Measurements from ENCODE around the gene SAC3D1.

SAC3D1 gene

GRCh38 chr11:65072631-65072966 is 31.6 kb downstream of the SAC3D1 start:
- H3K27me3 ChIP-seq (ENCODE audit: control insufficient read depth in 1 of 2, insufficient read depth in 2 of 2, low read length in 2 of 2), result no peaks in the 10 kb centered on the region
- no peak overlapping the region for H3K27ac ChIP-seq (ENCODE audit: low read length)
- H3K9ac ChIP-seq (ENCODE audit: low read length in 2 of 2), result no peak overlapping the region
- H3K4me3 ChIP-seq (ENCODE audit: low read length in 2 of 2), result no peak overlapping the region
- H3K4me1 ChIP-seq (ENCODE audit: control insufficient read depth, insufficient read depth, low read length), result no peaks in the 10 kb centered on the region
- no peaks in the 10 kb centered on the region for H3K9me3 ChIP-seq (ENCODE audit: control insufficient read depth in 2 of 2, low read length in 2 of 2)
- no peaks in the 10 kb centered on the region for H3K36me3 ChIP-seq (ENCODE audit: control insufficient read depth in 2 of 2, insufficient read depth in 2 of 2, low read length in 2 of 2)

DNA sequence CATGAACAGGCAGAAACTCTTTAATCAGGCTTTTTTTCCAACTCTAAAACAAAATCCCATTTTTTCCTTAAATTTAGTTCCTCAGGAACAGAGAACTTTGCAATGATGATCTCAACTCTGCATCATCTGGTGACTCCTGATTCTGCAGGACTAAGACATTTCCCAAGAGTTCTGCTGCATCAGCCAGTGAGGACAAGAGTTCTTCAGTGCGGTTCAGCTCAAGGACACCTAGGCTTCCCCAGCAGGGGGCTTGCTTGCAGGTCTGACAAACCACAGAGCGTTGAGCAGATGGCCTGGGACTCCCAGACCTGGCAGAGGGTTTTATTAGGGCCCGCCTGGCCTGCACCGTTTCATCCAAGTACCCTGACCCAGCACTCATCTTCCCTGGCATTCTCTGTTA is 36.4 kb downstream of the SAC3D1 start:
- H3K4me1 ChIP-seq (ENCODE audit: control insufficient read depth, insufficient read depth, low read length), result no peaks in the 10 kb centered on the region
- no peaks in the 10 kb centered on the region for H3K9me3 ChIP-seq (ENCODE audit: control insufficient read depth in 2 of 2, low read length in 2 of 2)
- no peaks in the 10 kb centered on the region for H3K36me3 ChIP-seq (ENCODE audit: control insufficient read depth in 2 of 2, insufficient read depth in 2 of 2, low read length in 2 of 2)
- no peaks in the 10 kb centered on the region for H3K27me3 ChIP-seq (ENCODE audit: control insufficient read depth in 1 of 2, insufficient read depth in 2 of 2, low read length in 2 of 2)
- no peak overlapping the region for H3K27ac ChIP-seq (ENCODE audit: low read length)
- H3K9ac ChIP-seq (ENCODE audit: low read length in 2 of 2), result no peak overlapping the region
- no peak overlapping the region for H3K4me3 ChIP-seq (ENCODE audit: low read length in 2 of 2)

- no peak overlapping the region for H3K9ac ChIP-seq (ENCODE audit: low read length in 2 of 2)
- no peaks in the 10 kb centered on the region for H3K9me3 ChIP-seq (ENCODE audit: control insufficient read depth in 2 of 2, low read length in 2 of 2)
- H3K27me3 ChIP-seq (ENCODE audit: control insufficient read depth in 1 of 2, insufficient read depth in 2 of 2, low read length in 2 of 2), result no peaks in the 10 kb centered on the region
- no peak overlapping the region for H3K27ac ChIP-seq (ENCODE audit: low read length)
- H3K4me3 ChIP-seq (ENCODE audit: low read length in 2 of 2), result no peak overlapping the region
- H3K36me3 ChIP-seq (ENCODE audit: control insufficient read depth in 2 of 2, insufficient read depth in 2 of 2, low read length in 2 of 2), result no peaks in the 10 kb centered on the region
- peaks cover under 1% of the 10 kb centered on the region for H3K4me1 ChIP-seq (ENCODE audit: control insufficient read depth, insufficient read depth, low read length)
Measured at GRCh38 chr11:65078151-65078550, 37.1 kb downstream of the SAC3D1 start.

GRCh38 chr11:65078786-65079342 is 37.9 kb downstream of the SAC3D1 start:
- Histone ChIP-seq H3K27ac (ENCODE audit: low read length) (no peak overlapping the region), H3K36me3 (ENCODE audit: control insufficient read depth in 2 of 2, insufficient read depth in 2 of 2, low read length in 2 of 2) (no peaks in the 10 kb centered on the region), H3K4me3 (ENCODE audit: low read length in 2 of 2) (no peak overlapping the region), H3K9me3 (ENCODE audit: control insufficient read depth in 2 of 2, low read length in 2 of 2) (no peaks in the 10 kb centered on the region), H3K4me1 (ENCODE audit: control insufficient read depth, insufficient read depth, low read length) (peaks cover 8% of the 10 kb centered on the region), H3K27me3 (ENCODE audit: control insufficient read depth in 1 of 2, insufficient read depth in 2 of 2, low read length in 2 of 2) (no peaks in the 10 kb centered on the region), H3K9ac (ENCODE audit: low read length in 2 of 2) (no peak overlapping the region)

- Histone ChIP-seq H3K9me3 (ENCODE audit: control insufficient read depth in 2 of 2, low read length in 2 of 2) (no peaks in the 10 kb centered on the region), H3K27ac (ENCODE audit: low read length) (peak overlapping the region; percentile 80), H3K4me3 (ENCODE audit: low read length in 2 of 2) (peak overlapping the region; percentile 67 to 85), H3K27me3 (ENCODE audit: control insufficient read depth in 1 of 2, insufficient read depth in 2 of 2, low read length in 2 of 2) (no peaks in the 10 kb centered on the region), H3K36me3 (ENCODE audit: control insufficient read depth in 2 of 2, insufficient read depth in 2 of 2, low read length in 2 of 2) (peaks cover 19 to 26% of the 10 kb centered on the region in 2 donors), H3K4me1 (ENCODE audit: control insufficient read depth, insufficient read depth, low read length) (peaks cover 21% of the 10 kb centered on the region), H3K9ac (ENCODE audit: low read length in 2 of 2) (peak overlapping the region in 1 of 2 donors; percentile 77)
Measured at GRCh38 chr11:65083134-65083833, 42.3 kb downstream of the SAC3D1 start.

- Histone ChIP-seq H3K4me1 (ENCODE audit: control insufficient read depth, insufficient read depth, low read length) (peaks cover 21% of the 10 kb centered on the region), H3K36me3 (ENCODE audit: control insufficient read depth in 2 of 2, insufficient read depth in 2 of 2, low read length in 2 of 2) (peaks cover 27 to 32% of the 10 kb centered on the region in 2 donors), H3K9me3 (ENCODE audit: control insufficient read depth in 2 of 2, low read length in 2 of 2) (no peaks in the 10 kb centered on the region), H3K27me3 (ENCODE audit: control insufficient read depth in 1 of 2, insufficient read depth in 2 of 2, low read length in 2 of 2) (no peaks in the 10 kb centered on the region), H3K9ac (ENCODE audit: low read length in 2 of 2) (peak within 1 kb of the TSS; percentile 77 to 88), H3K4me3 (ENCODE audit: low read length in 2 of 2) (peak within 1 kb of the TSS; percentile 79 to 85), H3K27ac (ENCODE audit: low read length) (peak within 1 kb of the TSS; percentile 80)
Measured at GRCh38 chr11:65083834-65084597, 43.0 kb downstream of the SAC3D1 start, which contains the start of the genes CDCA5 and ZFPL1. TSS of gene CDCA5 (minus strand) at chr11:65084040. CDS start at chr11:65083978, 62 bp downstream. TSS of gene ZFPL1 (plus strand) at chr11:65084222. CDS start at chr11:65084699, 477 bp downstream.

DNA sequence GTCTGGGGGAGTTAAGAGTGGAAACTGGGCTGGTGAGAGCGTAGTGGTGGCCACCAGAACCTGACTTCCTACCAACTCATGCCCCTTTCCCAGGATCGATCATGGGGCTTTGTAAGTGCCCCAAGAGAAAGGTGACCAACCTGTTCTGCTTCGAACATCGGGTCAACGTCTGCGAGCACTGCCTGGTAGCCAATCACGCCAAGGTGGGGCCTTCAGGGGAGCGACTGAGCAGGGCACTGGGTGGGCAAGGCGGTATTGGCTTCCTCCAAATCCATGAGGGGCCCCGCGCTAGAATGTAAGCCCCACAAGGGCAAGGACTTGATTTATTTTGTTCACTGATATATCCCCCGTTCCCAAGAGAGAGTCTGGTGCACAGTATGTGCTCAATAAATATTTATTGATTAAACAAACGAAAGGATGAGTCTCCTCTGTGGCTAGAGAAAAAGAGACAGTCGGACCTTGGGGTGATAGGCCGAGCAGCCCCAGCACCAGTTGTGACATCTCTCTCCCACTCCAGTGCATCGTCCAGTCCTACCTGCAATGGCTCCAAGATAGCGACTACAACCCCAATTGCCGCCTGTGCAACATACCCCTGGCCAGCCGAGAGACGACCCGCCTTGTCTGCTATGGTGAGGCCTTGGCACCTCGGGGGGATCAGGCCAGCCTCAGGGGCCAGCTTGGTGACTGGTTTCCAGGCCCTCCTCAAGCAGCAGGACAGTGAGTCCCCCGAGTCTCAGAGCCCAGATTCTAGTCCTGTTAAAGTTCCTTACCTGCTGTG is 43.8 kb downstream of the SAC3D1 start:
- H3K27ac ChIP-seq (ENCODE audit: low read length), result peak overlapping the region; percentile 80
- peak overlapping the region; percentile 79 to 85 for H3K4me3 ChIP-seq (ENCODE audit: low read length in 2 of 2)
- peaks cover 21% of the 10 kb centered on the region for H3K4me1 ChIP-seq (ENCODE audit: control insufficient read depth, insufficient read depth, low read length)
- H3K36me3 ChIP-seq (ENCODE audit: control insufficient read depth in 2 of 2, insufficient read depth in 2 of 2, low read length in 2 of 2), result peaks cover 28 to 35% of the 10 kb centered on the region in 2 donors
- H3K9ac ChIP-seq (ENCODE audit: low read length in 2 of 2), result peak overlapping the region; percentile 77 to 88
- H3K27me3 ChIP-seq (ENCODE audit: control insufficient read depth in 1 of 2, insufficient read depth in 2 of 2, low read length in 2 of 2), result no peaks in the 10 kb centered on the region
- no peaks in the 10 kb centered on the region for H3K9me3 ChIP-seq (ENCODE audit: control insufficient read depth in 2 of 2, low read length in 2 of 2)

GRCh38 chr11:65085446-65085845 is 44.4 kb downstream of the SAC3D1 start:
- peaks cover 28 to 35% of the 10 kb centered on the region in 2 donors for H3K36me3 ChIP-seq (ENCODE audit: control insufficient read depth in 2 of 2, insufficient read depth in 2 of 2, low read length in 2 of 2)
- no peak overlapping the region for H3K4me3 ChIP-seq (ENCODE audit: low read length in 2 of 2)
- H3K9ac ChIP-seq (ENCODE audit: low read length in 2 of 2), result no peak overlapping the region
- H3K27me3 ChIP-seq (ENCODE audit: control insufficient read depth in 1 of 2, insufficient read depth in 2 of 2, low read length in 2 of 2), result no peaks in the 10 kb centered on the region
- peaks cover 21% of the 10 kb centered on the region for H3K4me1 ChIP-seq (ENCODE audit: control insufficient read depth, insufficient read depth, low read length)
- no peak overlapping the region for H3K27ac ChIP-seq (ENCODE audit: low read length)
- no peaks in the 10 kb centered on the region for H3K9me3 ChIP-seq (ENCODE audit: control insufficient read depth in 2 of 2, low read length in 2 of 2)

DNA sequence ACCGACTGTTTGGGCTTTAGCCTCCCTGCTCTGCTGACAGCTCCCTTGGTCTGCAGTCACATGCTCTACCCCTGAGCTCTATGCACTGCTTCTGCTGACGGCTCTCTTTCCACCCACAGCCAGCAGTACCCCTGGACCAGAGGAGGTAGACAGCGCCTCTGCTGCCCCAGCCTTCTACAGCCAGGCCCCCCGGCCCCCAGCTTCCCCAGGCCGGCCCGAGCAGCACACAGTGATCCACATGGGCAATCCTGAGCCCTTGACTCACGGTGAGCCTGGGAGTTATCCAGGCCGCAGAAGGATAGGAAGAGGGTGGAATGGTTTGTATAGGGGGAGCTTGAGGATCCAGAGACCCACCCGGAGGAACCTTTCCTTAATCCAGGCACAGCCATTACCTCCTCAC is 45.8 kb downstream of the SAC3D1 start:
- Histone ChIP-seq H3K9ac (ENCODE audit: low read length in 2 of 2) (no peak overlapping the region), H3K4me3 (ENCODE audit: low read length in 2 of 2) (no peak overlapping the region), H3K9me3 (ENCODE audit: control insufficient read depth in 2 of 2, low read length in 2 of 2) (no peaks in the 10 kb centered on the region), H3K4me1 (ENCODE audit: control insufficient read depth, insufficient read depth, low read length) (peaks cover 21% of the 10 kb centered on the region), H3K36me3 (ENCODE audit: control insufficient read depth in 2 of 2, insufficient read depth in 2 of 2, low read length in 2 of 2) (peaks cover 28 to 35% of the 10 kb centered on the region in 2 donors), H3K27me3 (ENCODE audit: control insufficient read depth in 1 of 2, insufficient read depth in 2 of 2, low read length in 2 of 2) (no peaks in the 10 kb centered on the region), H3K27ac (ENCODE audit: low read length) (no peak overlapping the region)

DNA sequence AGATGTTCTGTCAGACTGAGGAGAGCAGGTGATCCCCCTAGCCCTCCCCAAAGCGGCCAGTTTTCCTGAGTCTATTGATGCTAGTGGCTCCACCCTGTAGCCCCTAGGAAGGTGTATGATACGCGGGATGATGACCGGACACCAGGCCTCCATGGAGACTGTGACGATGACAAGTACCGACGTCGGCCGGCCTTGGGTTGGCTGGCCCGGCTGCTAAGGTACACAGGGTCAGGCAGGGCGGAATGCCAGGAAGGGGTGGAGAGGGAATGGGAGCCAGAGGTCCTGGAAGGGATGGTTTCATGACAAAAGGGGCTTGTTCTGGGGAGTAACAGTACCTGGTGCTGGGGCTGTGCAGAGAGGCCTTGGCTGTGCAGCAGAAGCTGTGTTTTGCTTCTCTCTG is 46.2 kb downstream of the SAC3D1 start:
- H3K36me3 ChIP-seq (ENCODE audit: control insufficient read depth in 2 of 2, insufficient read depth in 2 of 2, low read length in 2 of 2), result peaks cover 28 to 35% of the 10 kb centered on the region in 2 donors
- H3K9me3 ChIP-seq (ENCODE audit: control insufficient read depth in 2 of 2, low read length in 2 of 2), result no peaks in the 10 kb centered on the region
- no peaks in the 10 kb centered on the region for H3K27me3 ChIP-seq (ENCODE audit: control insufficient read depth in 1 of 2, insufficient read depth in 2 of 2, low read length in 2 of 2)
- H3K27ac ChIP-seq (ENCODE audit: low read length), result no peak overlapping the region
- no peak overlapping the region for H3K9ac ChIP-seq (ENCODE audit: low read length in 2 of 2)
- peaks cover 21% of the 10 kb centered on the region for H3K4me1 ChIP-seq (ENCODE audit: control insufficient read depth, insufficient read depth, low read length)
- H3K4me3 ChIP-seq (ENCODE audit: low read length in 2 of 2), result no peak overlapping the region

Measured in stomach smooth muscle (tissue), 2 donors.